ENCODE results near the gene CEACAM5.
A peak's percentile ranks its signal among the peaks of the same experiment; 100 is the strongest.
"Not testable (repeated sequence)": the region's sequence is repeated elsewhere in the genome, so short reads cannot be mapped to it uniquely, and the experiment has no call there.

CEACAM5 gene

GRCh38 chr19:41740415-41741243, 32.2 kb downstream of the CEACAM5 start:
- H3K4me3 ChIP-seq (ENCODE audit: low read depth, low read length) = no peak overlapping the region
- no peak for TF ChIP-seq CTCF (IDR thresholded peaks at IDR 0.05; ENCODE audit: borderline replicate concordance, insufficient read depth, low read depth, low read length)

GRCh38 chr19:41741244-41741554, 32.8 kb downstream of the CEACAM5 start:
- TF ChIP-seq CTCF (IDR thresholded peaks at IDR 0.05; ENCODE audit: borderline replicate concordance, insufficient read depth, low read depth, low read length) = no peak
- H3K4me3 ChIP-seq (ENCODE audit: low read depth, low read length) = no peak overlapping the region

DNA sequence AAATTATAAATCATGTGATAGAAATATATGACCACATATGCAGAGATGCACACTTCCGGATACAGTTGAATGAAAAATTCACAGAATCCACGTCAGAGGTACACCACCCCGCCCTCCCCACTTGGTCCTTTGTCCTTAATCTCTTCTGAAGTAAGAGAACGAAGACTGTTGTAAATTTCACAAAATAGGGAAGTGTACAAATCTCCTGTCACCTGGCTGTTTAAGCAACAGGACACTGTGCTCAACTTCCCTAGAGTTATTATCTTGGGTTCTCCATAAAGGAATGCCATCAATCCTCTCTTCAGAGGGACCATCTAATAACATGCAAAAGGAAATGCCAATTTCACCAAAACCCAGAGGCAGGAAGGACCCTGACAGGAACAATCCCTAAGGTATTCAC, 36.4 kb downstream of the CEACAM5 start:
- TF ChIP-seq CTCF (IDR thresholded peaks at IDR 0.05; ENCODE audit: borderline replicate concordance, insufficient read depth, low read depth, low read length) = no peak

DNA sequence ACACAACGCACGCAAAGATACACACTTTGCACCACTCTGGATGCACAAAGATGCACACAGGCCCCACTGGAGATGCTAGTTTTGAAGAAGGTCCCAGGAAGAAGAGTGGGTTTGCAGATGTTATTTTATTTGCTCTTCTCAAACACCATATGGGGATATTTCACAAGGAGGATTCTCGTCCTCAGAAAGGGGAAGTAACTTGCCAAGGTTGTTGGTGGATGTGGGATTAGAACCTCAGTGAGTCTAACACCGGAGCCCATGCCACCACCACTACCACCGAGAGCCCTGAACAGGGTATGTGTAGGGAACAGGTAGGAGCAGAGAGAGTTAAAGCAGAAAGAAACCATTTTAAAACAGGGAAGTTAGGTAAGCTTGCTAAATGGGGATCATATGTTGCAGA, 37.3 kb downstream of the CEACAM5 start:
- no peak for TF ChIP-seq CTCF (IDR thresholded peaks at IDR 0.05; ENCODE audit: borderline replicate concordance, insufficient read depth, low read depth, low read length)
- H3K4me3 ChIP-seq (ENCODE audit: low read depth, low read length) = no peak overlapping the region

More for the DNA sequence above, 36.4 kb downstream of the CEACAM5 start:
- no peak overlapping the region for H3K4me3 ChIP-seq (ENCODE audit: low read depth, low read length)

- peak; percentile 65 for TF ChIP-seq CTCF (IDR thresholded peaks at IDR 0.05; ENCODE audit: borderline replicate concordance, insufficient read depth, low read depth, low read length)
- H3K4me3 ChIP-seq (ENCODE audit: low read depth, low read length) = no peak overlapping the region
Measured at GRCh38 chr19:41746593-41747227, 38.3 kb downstream of the CEACAM5 start.

GRCh38 chr19:41748012-41748411, 39.6 kb downstream of the CEACAM5 start:
- TF ChIP-seq CTCF (IDR thresholded peaks at IDR 0.05; ENCODE audit: borderline replicate concordance, insufficient read depth, low read depth, low read length) = no peak
- no peak overlapping the region for H3K4me3 ChIP-seq (ENCODE audit: low read depth, low read length)

- H3K4me3 ChIP-seq (ENCODE audit: low read depth, low read length) = not testable (repeated sequence)
Measured at GRCh38 chr19:41750248-41751134, 42.1 kb downstream of the CEACAM5 start.
